Vagina (tissue), 2 donors: ENCODE results near the gene ST8SIA4. TPM values are rescaled to one million over a fixed set of nuclear protein-coding genes. Genes with fewer than 3 reads are reported as not detected.

Experiments used
- DNase-seq, 2 donors: peaks; one replicate each; pipeline ENCODE4 v3.0.0-alpha.2; 2017; ENCODE audit errors: extremely low spot score in 2 of 2
- H3K27ac ChIP-seq: fragments of 200-600 bp; sonication (generic); one replicate; pipeline ENCODE4 v1.5.1; 2019
- H3K27me3 ChIP-seq: fragments of 200-600 bp; sonication (generic); one replicate; pipeline ENCODE4 v1.5.1; 2019
- H3K36me3 ChIP-seq, 2 donors: fragments of 200-600 bp; sonication (generic); one replicate each; pipeline ENCODE4 v1.5.1; 2017 to 2019
- H3K4me1 ChIP-seq: fragments of 200-600 bp; sonication (generic); one replicate; pipeline ENCODE4 v1.5.1; 2019
- H3K4me3 ChIP-seq, 2 donors: fragments of 200-600 bp; sonication (generic); 1 replicate in 1 of 2; 2 replicates in 1 of 2; pipeline ENCODE4 v1.5.1; 2016 to 2019
- H3K9me3 ChIP-seq: fragments of 200-600 bp; sonication (generic); one replicate; pipeline ENCODE4 v1.5.1; 2019
- CTCF ChIP-seq, 3 experiments: fragments of 450-650 bp in 2 of 3; fragments of 200-600 bp in 1 of 3; sonication (generic) in 1 of 3; IDR thresholded peaks; one replicate each; pipeline ENCODE4 v1.5.1; 2017 to 2019; ENCODE audit warnings: antibody characterized with exemption in 3 of 3, mild to moderate bottlenecking in 2 of 3, moderate library complexity in 2 of 3
- POLR2A ChIP-seq, 2 donors: fragments of 450-650 bp; IDR thresholded peaks; one replicate each; pipeline ENCODE4 v1.6.1; 2017; ENCODE audit warnings: antibody characterized with exemption in 2 of 2, mild to moderate bottlenecking in 2 of 2, moderate library complexity in 2 of 2
- POLR2AphosphoS5 ChIP-seq, 2 donors: sonication (generic); formaldehyde crosslinking; IDR thresholded peaks; one replicate each; pipeline ENCODE4 v1.9.0; 2017; ENCODE audit warnings: antibody characterized with exemption in 2 of 2, mild to moderate bottlenecking in 2 of 2, low read depth in 1 of 2; ENCODE audit not compliant: insufficient read depth in 1 of 2
- intact Hi-C: fragments of 100-400 bp; cut with DNase I; formaldehyde crosslinking; loops from one replicate; pipeline ENCODE4 v1.15.1; 2023
- total RNA-seq: library from RNA; depleted of rRNA; stranded (reverse); fragments of >200 nt; gene quantifications from one replicate; pipeline ENCODE4 v1.2.3, GENCODE V29; 2016

ST8SIA4 gene
- total RNA-seq, 1 donor from 2014 or later: 4.2 TPM

GRCh38 chr5:100900796-100901781, 2.0 kb downstream of the ST8SIA4 start:
- H3K4me1 ChIP-seq: peaks cover 39% of the 10 kb centered on the region
- peak overlapping the region; percentile 80 for H3K27ac ChIP-seq
- H3K9me3 ChIP-seq: no peaks in the 10 kb centered on the region
- TF ChIP-seq POLR2AphosphoS5 (IDR thresholded peaks at IDR 0.05; ENCODE audit: insufficient read depth in 1 of 2, low read depth in 1 of 2) (peak in 1 of 2 donors; percentile 53), POLR2A (IDR thresholded peaks at IDR 0.05) (no peak), CTCF (IDR thresholded peaks at IDR 0.05) (no peak)
- no peaks in the 10 kb centered on the region for H3K27me3 ChIP-seq
- H3K36me3 ChIP-seq: no peaks in the 10 kb centered on the region
- intact Hi-C loops: no loop called here
- peak overlapping the region; percentile 62 to 63 for H3K4me3 ChIP-seq
- peak in 1 of 2 donors; percentile 89 for DNase-seq

- intact Hi-C loops: no loop called here
- no peak for TF ChIP-seq POLR2AphosphoS5 (IDR thresholded peaks at IDR 0.05; ENCODE audit: insufficient read depth in 1 of 2, low read depth in 1 of 2)
- no peak for TF ChIP-seq CTCF (IDR thresholded peaks at IDR 0.05)
- no peak for TF ChIP-seq POLR2A (IDR thresholded peaks at IDR 0.05)
- Histone ChIP-seq H3K27ac (peak overlapping the region; percentile 80), H3K36me3 (no peaks in the 10 kb centered on the region), H3K27me3 (no peaks in the 10 kb centered on the region), H3K4me1 (peaks cover 39% of the 10 kb centered on the region), H3K9me3 (no peaks in the 10 kb centered on the region), H3K4me3 (peak overlapping the region; percentile 62 to 63)
- peak in 1 of 2 donors; percentile 83 for DNase-seq
Measured at GRCh38 chr5:100900142-100900795, 2.8 kb downstream of the ST8SIA4 start.

GRCh38 chr5:100899675-100900074, 3.4 kb downstream of the ST8SIA4 start:
- Histone ChIP-seq H3K9me3 (no peaks in the 10 kb centered on the region), H3K27me3 (no peaks in the 10 kb centered on the region), H3K4me3 (peak overlapping the region in 1 of 2 donors; percentile 63), H3K36me3 (no peaks in the 10 kb centered on the region), H3K4me1 (peaks cover 39% of the 10 kb centered on the region), H3K27ac (peak overlapping the region; percentile 80)
- DNase-seq: no peak
- TF ChIP-seq POLR2AphosphoS5 (IDR thresholded peaks at IDR 0.05; ENCODE audit: insufficient read depth in 1 of 2, low read depth in 1 of 2): no peak
- no peak for TF ChIP-seq POLR2A (IDR thresholded peaks at IDR 0.05)
- TF ChIP-seq CTCF (IDR thresholded peaks at IDR 0.05): no peak
- intact Hi-C loops: no loop called here

- TF ChIP-seq POLR2A (IDR thresholded peaks at IDR 0.05) (no peak), POLR2AphosphoS5 (IDR thresholded peaks at IDR 0.05; ENCODE audit: insufficient read depth in 1 of 2, low read depth in 1 of 2) (no peak), CTCF (IDR thresholded peaks at IDR 0.05) (no peak)
- peaks cover 36% of the 10 kb centered on the region for H3K4me1 ChIP-seq
- no peaks in the 10 kb centered on the region for H3K9me3 ChIP-seq
- H3K27me3 ChIP-seq: no peaks in the 10 kb centered on the region
- H3K36me3 ChIP-seq: no peaks in the 10 kb centered on the region
- DNase-seq: no peak
- H3K4me3 ChIP-seq: no peak overlapping the region
- intact Hi-C loops: no loop called here
- H3K27ac ChIP-seq: no peak overlapping the region
Measured at GRCh38 chr5:100898504-100899346, 4.4 kb downstream of the ST8SIA4 start.
